Right atrium auricular region (tissue), 2 donors: Measurements from ENCODE around the gene COL2A1. TPM values are rescaled to one million over a fixed set of nuclear protein-coding genes. Genes with fewer than 3 reads are reported as not detected.

ENCODE experiments used
- DNase-seq: peaks from one replicate; pipeline ENCODE4 v3.0.0-alpha.2; 2019; ENCODE audit warnings: low spot score
- H3K27ac ChIP-seq, 2 donors: fragments of 200-600 bp; sonication (generic); 1 replicate in 1 of 2; 2 replicates in 1 of 2; pipeline ENCODE4 v1.5.1; 2016 to 2019
- H3K27me3 ChIP-seq, 2 donors: fragments of 200-600 bp; sonication (generic); one replicate each; pipeline versions ENCODE4 v1.5.1 to v1.6.0; 2017 to 2019
- H3K36me3 ChIP-seq: fragments of 200-600 bp; sonication (generic); one replicate; pipeline ENCODE4 v1.5.1; 2016
- H3K4me1 ChIP-seq, 2 donors: fragments of 200-600 bp; sonication (generic); one replicate each; pipeline versions ENCODE4 v1.5.1 to v1.6.0; 2017 to 2019
- H3K4me3 ChIP-seq, 2 donors: fragments of 200-600 bp; sonication (generic); 1 replicate in 1 of 2; 2 replicates in 1 of 2; pipeline ENCODE4 v1.5.1; 2017 to 2019; ENCODE audit warnings: mild to moderate bottlenecking in 1 of 2, moderate library complexity in 1 of 2
- H3K9me3 ChIP-seq, 2 donors: fragments of 200-600 bp; sonication (generic); one replicate each; pipeline ENCODE4 v1.5.1; 2019
- CTCF ChIP-seq, 2 donors: fragments of 200-600 bp; sonication (generic); IDR thresholded peaks; one replicate each; pipeline ENCODE4 v1.5.1; 2019; ENCODE audit warnings: antibody characterized with exemption in 2 of 2
- total RNA-seq, 2 donors: library from RNA; depleted of rRNA; stranded (reverse); fragments of >200 nt; gene quantifications; one replicate each; pipeline ENCODE4 v1.1.0, GENCODE V29; 2016

COL2A1 gene
- total RNA-seq, 2 donors from 2014 or later = not detected

- Histone ChIP-seq H3K27me3 (no peaks in the 10 kb centered on the region), H3K9me3 (no peaks in the 10 kb centered on the region), H3K4me3 (no peak overlapping the region), H3K36me3 (no peaks in the 10 kb centered on the region), H3K4me1 (peaks cover 0 to 23% of the 10 kb centered on the region in 2 donors), H3K27ac (no peak overlapping the region)
- no peak for DNase-seq
- TF ChIP-seq CTCF (IDR thresholded peaks at IDR 0.05) = no peak
Observed at GRCh38 chr12:47991106-47992061, 12.9 kb downstream of the COL2A1 start.

GRCh38 chr12:47990351-47991105 lies 13.7 kb downstream of the COL2A1 start:
- TF ChIP-seq CTCF (IDR thresholded peaks at IDR 0.05) = no peak
- no peaks in the 10 kb centered on the region for H3K27me3 ChIP-seq
- H3K4me1 ChIP-seq = peaks cover 0 to 15% of the 10 kb centered on the region in 2 donors
- H3K9me3 ChIP-seq = no peaks in the 10 kb centered on the region
- no peak for DNase-seq
- no peak overlapping the region for H3K4me3 ChIP-seq
- H3K36me3 ChIP-seq = no peaks in the 10 kb centered on the region
- no peak overlapping the region for H3K27ac ChIP-seq

- no peak for TF ChIP-seq CTCF (IDR thresholded peaks at IDR 0.05)
- H3K9me3 ChIP-seq = no peaks in the 10 kb centered on the region
Observed at GRCh38 chr12:47989666-47990065, 14.6 kb downstream of the COL2A1 start.

GRCh38 chr12:47989023-47989417 lies 15.3 kb downstream of the COL2A1 start:
- H3K4me3 ChIP-seq = no peak overlapping the region

More at GRCh38 chr12:47989666-47990065, 14.6 kb downstream of the COL2A1 start:
- no peaks in the 10 kb centered on the region for H3K27me3 ChIP-seq
- peaks cover 0 to 14% of the 10 kb centered on the region in 2 donors for H3K4me1 ChIP-seq
- DNase-seq = no peak
- no peaks in the 10 kb centered on the region for H3K36me3 ChIP-seq
- H3K4me3 ChIP-seq = no peak overlapping the region
- no peak overlapping the region for H3K27ac ChIP-seq

More at GRCh38 chr12:47989023-47989417, 15.3 kb downstream of the COL2A1 start:
- Histone ChIP-seq H3K36me3 (no peaks in the 10 kb centered on the region), H3K4me1 (peaks cover 0 to 14% of the 10 kb centered on the region in 2 donors), H3K27ac (no peak overlapping the region), H3K9me3 (no peaks in the 10 kb centered on the region), H3K27me3 (no peaks in the 10 kb centered on the region)
- no peak for DNase-seq
- no peak for TF ChIP-seq CTCF (IDR thresholded peaks at IDR 0.05)
